DMS114 treated with DMSO at 0.1 percent for 48 hours (cell line): Measurements from ENCODE around the gene PPP2R1A.
"Not testable (repeated sequence)": the region's sequence is repeated elsewhere in the genome, so short reads cannot be mapped to it uniquely, and the experiment has no call there.

Source experiments
- DNase-seq: peaks from one replicate; lab custom pipeline; 2025; ENCODE audit not compliant: unreplicated experiment; lab: John Stamatoyannopoulos, UW

Gene PPP2R1A

GRCh38 chr19:52237771-52238400, 48.0 kb downstream of the PPP2R1A start:
- peak; percentile 23 for DNase-seq

- no peak for DNase-seq
Observed at GRCh38 chr19:52244021-52244420, 54.2 kb downstream of the PPP2R1A start.

- no peak for DNase-seq
Observed at GRCh38 chr19:52248241-52248640, 58.4 kb downstream of the PPP2R1A start.

GRCh38 chr19:52258426-52258825, 68.6 kb downstream of the PPP2R1A start:
- no peak for DNase-seq

DNA sequence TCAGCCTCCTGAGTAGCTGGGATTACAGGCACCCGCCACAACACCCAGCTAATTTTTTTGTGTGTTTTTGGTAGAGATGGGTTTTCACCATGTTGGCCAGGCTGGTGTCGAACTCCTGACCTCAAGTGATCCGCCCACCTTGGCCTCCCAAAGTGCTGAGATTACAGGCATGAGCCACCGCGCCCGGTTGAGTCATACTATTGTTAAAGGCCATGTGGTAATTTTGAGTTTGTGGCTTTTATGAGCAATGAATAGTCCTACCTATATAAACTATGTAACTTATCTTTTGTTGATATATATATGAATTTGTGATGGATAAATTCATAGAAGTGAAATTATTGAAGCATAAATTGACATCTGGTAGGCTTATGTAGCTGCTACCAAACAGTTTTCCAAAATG, 75.7 kb downstream of the PPP2R1A start:
- not testable (repeated sequence) for DNase-seq

GRCh38 chr19:52269338-52270261, 79.7 kb downstream of the PPP2R1A start, which contains the start of gene ZNF766:
Gene ZNF766 (plus strand): TSS chr19:52269587. CDS start chr19:52269614, 27 bp downstream.
- peak; percentile 94 for DNase-seq

DNA sequence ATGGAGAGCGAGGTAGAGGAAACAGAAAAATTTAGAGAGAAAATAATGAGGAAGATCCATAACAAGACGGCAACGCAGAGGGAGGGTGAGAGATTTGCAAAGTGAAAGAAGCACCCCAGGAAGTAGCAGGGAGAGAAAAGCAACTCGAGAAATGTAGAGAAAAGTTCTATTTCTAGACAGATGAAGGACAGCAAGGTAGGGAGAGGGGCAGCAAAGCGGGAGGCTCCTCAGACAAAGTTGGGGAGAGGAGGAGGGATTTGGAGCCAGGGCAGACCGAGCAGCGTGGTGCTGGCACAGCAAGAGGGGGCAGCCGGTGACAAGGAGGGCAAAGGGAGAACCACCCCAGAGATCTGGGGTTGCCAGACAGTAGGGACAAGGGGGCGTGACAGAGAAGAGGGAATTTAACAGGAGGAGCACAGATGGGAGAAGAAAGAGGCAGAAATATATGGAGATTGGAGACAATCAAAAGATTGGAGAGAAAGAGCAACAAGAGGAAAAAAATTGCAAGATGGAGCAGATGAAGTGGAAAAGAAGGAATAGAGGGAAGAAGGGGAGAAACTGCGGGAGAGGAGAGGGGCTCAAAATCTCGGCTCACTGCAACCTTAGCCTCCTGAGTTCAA, 80.5 kb downstream of the PPP2R1A start:
- DNase-seq, result no peak

GRCh38 chr19:52273301-52273700, 83.4 kb downstream of the PPP2R1A start:
- DNase-seq, result no peak

DNA sequence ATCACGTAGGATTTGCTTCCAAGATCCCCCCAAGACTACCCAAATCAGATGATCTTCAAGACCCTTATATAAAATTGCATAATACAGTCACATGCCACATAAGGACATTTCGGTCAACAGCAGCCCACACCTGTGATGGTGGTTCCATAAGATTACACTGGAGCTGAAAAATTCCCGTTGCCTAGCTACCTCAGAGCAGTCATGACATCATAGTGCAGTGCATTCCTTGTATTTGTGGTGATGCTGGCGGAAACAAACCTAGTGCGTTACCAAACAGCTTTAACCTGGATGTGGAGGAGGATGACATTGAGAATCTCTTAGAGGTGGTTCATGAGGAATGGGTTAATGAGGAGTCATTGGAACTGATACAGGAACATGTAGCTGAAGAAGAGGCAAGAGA, 84.3 kb downstream of the PPP2R1A start:
- no peak for DNase-seq

DNA sequence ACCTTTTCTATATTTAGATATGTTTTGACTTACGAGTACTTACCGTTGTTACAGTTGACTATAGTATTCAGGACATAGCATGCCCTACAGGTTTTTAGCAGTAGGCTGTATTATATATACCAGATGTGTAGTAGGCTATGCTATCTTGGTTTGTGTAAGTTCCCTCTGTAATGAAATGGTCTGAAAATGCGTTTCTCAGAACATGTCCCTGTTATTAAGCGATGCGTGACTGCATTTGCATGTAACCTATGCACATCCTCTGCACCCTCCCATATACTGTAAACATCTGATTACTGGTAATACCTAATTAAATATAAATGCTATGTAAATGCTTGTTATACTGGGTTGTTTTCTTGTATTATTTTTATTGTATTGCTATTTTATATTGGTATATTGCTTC, 86.1 kb downstream of the PPP2R1A start:
- DNase-seq, result no peak

DNA sequence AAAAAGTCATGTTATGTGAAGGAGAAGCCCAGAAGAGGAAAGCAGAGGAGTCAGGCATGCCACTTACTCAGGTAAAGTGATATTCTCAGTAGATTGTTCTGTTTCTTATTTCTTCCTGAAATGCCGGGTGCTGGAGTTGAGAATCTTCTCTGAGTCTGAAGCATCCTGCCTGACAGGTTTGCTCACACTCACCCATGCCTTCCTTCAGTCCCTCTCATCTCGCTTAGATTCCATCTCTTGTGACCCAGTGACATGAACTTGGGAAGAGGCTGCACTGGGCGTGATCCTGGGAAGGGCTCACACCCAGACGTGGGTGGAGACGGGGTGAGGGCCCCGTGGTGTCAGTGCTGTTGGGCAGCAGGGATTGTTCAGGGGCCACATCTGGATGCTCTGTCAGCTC, 87.6 kb downstream of the PPP2R1A start:
- no peak for DNase-seq
